Body of pancreas (tissue), 4 donors: Measurements from ENCODE around the gene NPHP4.

Experiments
- CTCF ChIP-seq, 7 experiments: fragments of 450-650 bp in 4 of 7; fragments of 200-600 bp in 3 of 7; sonication (generic) in 3 of 7; IDR thresholded peaks; one replicate each; pipeline ENCODE4 v1.5.1; 2016 to 2019; ENCODE audit warnings: antibody characterized with exemption in 7 of 7
- POLR2A ChIP-seq, 3 donors: fragments of 450-650 bp; IDR thresholded peaks; one replicate each; pipeline ENCODE4 v1.6.1; 2016; ENCODE audit warnings: antibody characterized with exemption in 3 of 3, mild to moderate bottlenecking in 2 of 3

- no peak for TF ChIP-seq CTCF (IDR thresholded peaks at IDR 0.05)
- no peak for TF ChIP-seq POLR2A (IDR thresholded peaks at IDR 0.05)
These were observed 100.5 kb downstream of the NPHP4 start for GRCh38 chr1:5891736-5892135.
